K562 (cell line): ENCODE data around the gene MRPL9. TPM values are rescaled to one million over a fixed set of nuclear protein-coding genes. Genes with fewer than 3 reads are reported as not detected.

ENCODE experiments used
- ARNT ChIP-seq, 2 experiments: fragments of 450-650 bp; IDR thresholded peaks; 2 replicates each; pipeline ENCODE4 v1.6.1; 2016; ENCODE audit warnings: mild to moderate bottlenecking in 1 of 2
- CREB3 ChIP-seq: fragments of 450-650 bp; conservative IDR thresholded peaks from 2 replicates; pipeline ENCODE4 v1.6.1; 2016; ENCODE audit warnings: missing genetic modification characterization, low read depth, mild to moderate bottlenecking, missing compliant biosample characterization, moderate library complexity
- ETV5 ChIP-seq: sonication (generic); formaldehyde crosslinking; IDR thresholded peaks from 2 replicates; pipeline ENCODE4 v1.4.0; 2020; ENCODE audit warnings: low read depth, mild to moderate bottlenecking, missing genetic modification reagents
- ETV6 ChIP-seq, 3 experiments: fragments of 150-350 bp in 1 of 3; sonication (generic) in 1 of 3; formaldehyde crosslinking in 1 of 3; IDR thresholded peaks; 2 replicates each; pipeline versions ENCODE4 v1.6.1 to v1.8.0; 2014 to 2022; ENCODE audit warnings: borderline replicate concordance in 2 of 3, low read depth in 2 of 3, antibody characterized with exemption in 1 of 3, low read length in 1 of 3, mild to moderate bottlenecking in 1 of 3, missing genetic modification reagents in 1 of 3
- FOXK2 ChIP-seq, 2 experiments: fragments of 450-650 bp; IDR thresholded peaks in 1 of 2; conservative IDR thresholded peaks in 1 of 2; 2 replicates each; pipeline ENCODE4 v1.6.1; 2016; ENCODE audit warnings: low read depth in 2 of 2, mild to moderate bottlenecking in 1 of 2
- HCFC1 ChIP-seq: IDR thresholded peaks from 2 replicates; pipeline ENCODE4 v1.6.1; 2012; ENCODE audit warnings: low read depth, low read length, improper control_type of control experiment
- HLTF ChIP-seq: fragments of 450-650 bp; IDR thresholded peaks from 2 replicates; pipeline ENCODE4 v1.6.1; 2016
- JUND ChIP-seq, 2 experiments: IDR thresholded peaks; 2 replicates in 1 of 2; 3 replicates in 1 of 2; pipeline ENCODE4 v1.6.1; 2011; ENCODE audit warnings: borderline replicate concordance in 2 of 2, low read depth in 2 of 2, low read length in 2 of 2, improper control_type of control experiment in 1 of 2, missing biosample characterization in 1 of 2, missing genetic modification characterization in 1 of 2, missing genetic modification reagents in 1 of 2
- LARP7 ChIP-seq: fragments of 450-650 bp; IDR thresholded peaks from 2 replicates; pipeline ENCODE4 v1.6.1; 2016
- NCOA4 ChIP-seq: fragments of 450-650 bp; IDR thresholded peaks from 2 replicates; pipeline ENCODE4 v1.6.1; 2018; ENCODE audit warnings: mild to moderate bottlenecking; ENCODE audit not compliant: partially characterized antibody
- NFATC3 ChIP-seq: fragments of 450-650 bp; IDR thresholded peaks from 2 replicates; pipeline ENCODE4 v1.6.1; 2017; ENCODE audit warnings: mild to moderate bottlenecking
- PHB ChIP-seq: fragments of 250-450 bp; sonication (Bioruptor Pico); IDR thresholded peaks from 2 replicates; pipeline ENCODE4 v1.5.0; 2021
- RCOR1 ChIP-seq, 2 experiments: IDR thresholded peaks; 2 replicates each; pipeline ENCODE4 v1.6.1; 2012; ENCODE audit warnings: low read depth in 2 of 2, low read length in 2 of 2, borderline replicate concordance in 1 of 2, improper control_type of control experiment in 1 of 2
- TAF9B ChIP-seq: fragments of 450-650 bp; IDR thresholded peaks from 2 replicates; pipeline ENCODE4 v1.6.1; 2018; ENCODE audit warnings: mild to moderate bottlenecking; ENCODE audit not compliant: partially characterized antibody
- ZBTB8A ChIP-seq: fragments of 450-650 bp; IDR thresholded peaks from 2 replicates; pipeline ENCODE4 v1.6.1; 2018; ENCODE audit warnings: mild to moderate bottlenecking, moderate library complexity; ENCODE audit not compliant: partially characterized antibody
- ZNF143 ChIP-seq: sonication (generic); formaldehyde crosslinking; IDR thresholded peaks from 2 replicates; pipeline ENCODE4 v1.9.0; 2022; ENCODE audit warnings: mild to moderate bottlenecking, missing genetic modification reagents
- ZNF511 ChIP-seq: sonication (generic); formaldehyde crosslinking; IDR thresholded peaks from 2 replicates; pipeline ENCODE4 v1.8.0; 2022; ENCODE audit warnings: mild to moderate bottlenecking, missing genetic modification reagents
- ZNF79 ChIP-seq: fragments of 250-450 bp; sonication (Bioruptor Pico); IDR thresholded peaks from 2 replicates; pipeline ENCODE4 v1.4.0; 2020; ENCODE audit warnings: low read depth, mild to moderate bottlenecking, moderate library complexity
- polyA plus RNA-seq, 8 experiments: library from polyadenylated mRNA; depleted of rRNA in 4 of 8; stranded (reverse) in 5 of 8; unstranded in 3 of 8; fragments of >200 nt; fragmentation: Nextera tagmentation in 2 of 8; fragmentation: Illumina TruSeq in 1 of 8; extraction: Ambion mirVana in 2 of 8; extraction: Trizol in 1 of 8; gene quantifications; 2 replicates each; pipeline versions ENCODE4 v1.2.1 to v1.2.3, GENCODE V29; 2011 to 2014; ENCODE audit warnings: inconsistent platforms in 1 of 8, missing spikeins in 1 of 8
- total RNA-seq, 7 experiments: library from RNA; depleted of rRNA in 6 of 7; stranded (reverse); fragments of >200 nt in 6 of 7; fragmentation: Illumina TruSeq in 2 of 7; extraction: Trizol in 2 of 7; gene quantifications; 2 replicates each; pipeline versions ENCODE4 v1.2.1 to v1.2.3, GENCODE V29; 2011 to 2021; ENCODE audit warnings: low replicate concordance in 1 of 7
- TF ChIP-seq, protein P1 (sequence below), 3 experiments: IDR thresholded peaks in 2 of 3; conservative IDR thresholded peaks in 1 of 3; 2 replicates each; pipeline ENCODE4 v1.5.1; 2011 to 2012; ENCODE audit warnings: low read length in 3 of 3, mild to moderate bottlenecking in 3 of 3, control low read depth in 2 of 3, improper control_type of control experiment in 1 of 3, inconsistent platforms in 1 of 3, low read depth in 1 of 3, mixed read lengths in 1 of 3, moderate library complexity in 1 of 3; ENCODE audit not compliant: insufficient read depth in 2 of 3

MRPL9 gene
- total and polyA plus RNA-seq, 9 of the 15 experiments (the other 6 are each of a cell fraction or from before 2014, with no cell fraction given), result 38.0 to 162 (median 111) TPM

- 0 out of 2 replicates have a peak, but pooled peaks have one; percentile 20 for TF ChIP-seq ZNF511 (CRISPR knock-in tag)
- TF ChIP-seq ETV5 (CRISPR knock-in tag), result no peak
- no peak for TF ChIP-seq ZBTB8A
- TF ChIP-seq FOXK2 (conservative IDR thresholded peaks at IDR 0.05 in 1 of 2, IDR thresholded peaks at IDR 0.05 in 1 of 2; ENCODE audit: low read depth in 2 of 2), result no peak
- TF ChIP-seq HLTF, result peak; percentile 34; the same call in 1 of the 2 replicates
- no peak for TF ChIP-seq LARP7
- peak; percentile 18; the same call in 1 of the 2 replicates for TF ChIP-seq JUND (IDR thresholded peaks at IDR 0.05; ENCODE audit: borderline replicate concordance, low read depth, low read length)
- TF ChIP-seq JUND (tag; IDR thresholded peaks at IDR 0.05; ENCODE audit: borderline replicate concordance, low read depth, low read length), result 0 out of 3 replicates have a peak, but pooled peaks have one; percentile 18
- peak; percentile 40 to 81; a peak in 2 of 4 replicates for TF ChIP-seq ARNT (IDR thresholded peaks at IDR 0.05)
- no peak for TF ChIP-seq PHB
- TF ChIP-seq TAF9B, result no peak
- no peak for TF ChIP-seq CREB3 (tag)
- TF ChIP-seq RCOR1 (IDR thresholded peaks at IDR 0.05; ENCODE audit: borderline replicate concordance in 1 of 2, low read depth in 2 of 2, low read length in 2 of 2), result peak in 1 of 2 experiments; percentile 62; a peak in 1 of 4 replicates
- no peak for TF ChIP-seq ZNF79 (CRISPR knock-in tag)
- TF ChIP-seq NFATC3, result peak; percentile 87
- no peak for TF ChIP-seq ETV6 (IDR thresholded peaks at IDR 0.05; ENCODE audit: borderline replicate concordance in 1 of 2, low read depth in 2 of 2, low read length in 1 of 2)
- no peak for TF ChIP-seq ETV6 (CRISPR knock-in tag; IDR thresholded peaks at IDR 0.05; ENCODE audit: borderline replicate concordance)
- TF ChIP-seq, protein P1, sequence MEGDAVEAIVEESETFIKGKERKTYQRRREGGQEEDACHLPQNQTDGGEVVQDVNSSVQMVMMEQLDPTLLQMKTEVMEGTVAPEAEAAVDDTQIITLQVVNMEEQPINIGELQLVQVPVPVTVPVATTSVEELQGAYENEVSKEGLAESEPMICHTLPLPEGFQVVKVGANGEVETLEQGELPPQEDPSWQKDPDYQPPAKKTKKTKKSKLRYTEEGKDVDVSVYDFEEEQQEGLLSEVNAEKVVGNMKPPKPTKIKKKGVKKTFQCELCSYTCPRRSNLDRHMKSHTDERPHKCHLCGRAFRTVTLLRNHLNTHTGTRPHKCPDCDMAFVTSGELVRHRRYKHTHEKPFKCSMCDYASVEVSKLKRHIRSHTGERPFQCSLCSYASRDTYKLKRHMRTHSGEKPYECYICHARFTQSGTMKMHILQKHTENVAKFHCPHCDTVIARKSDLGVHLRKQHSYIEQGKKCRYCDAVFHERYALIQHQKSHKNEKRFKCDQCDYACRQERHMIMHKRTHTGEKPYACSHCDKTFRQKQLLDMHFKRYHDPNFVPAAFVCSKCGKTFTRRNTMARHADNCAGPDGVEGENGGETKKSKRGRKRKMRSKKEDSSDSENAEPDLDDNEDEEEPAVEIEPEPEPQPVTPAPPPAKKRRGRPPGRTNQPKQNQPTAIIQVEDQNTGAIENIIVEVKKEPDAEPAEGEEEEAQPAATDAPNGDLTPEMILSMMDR (IDR thresholded peaks at IDR 0.05 in 2 of 3, conservative IDR thresholded peaks at IDR 0.05 in 1 of 3; ENCODE audit: insufficient read depth in 2 of 3, low read depth in 1 of 3, low read length in 3 of 3), result no peak
- no peak for TF ChIP-seq ZNF143 (CRISPR knock-in tag)
- 0 out of 2 replicates have a peak, but pooled peaks have one; percentile 12 for TF ChIP-seq HCFC1
- TF ChIP-seq NCOA4, result no peak
Observed at GRCh38 chr1:151716771-151717631, 46.3 kb downstream of the MRPL9 start, which contains the start of gene CELF3 (continued).
